Mesothelial cell of epicardium (in vitro differentiated cells): Measurements from ENCODE around the gene HNRNPUL1. TPM values are rescaled to one million over a fixed set of nuclear protein-coding genes. Genes with fewer than 3 reads are reported as not detected.

Source experiments
- DNase-seq, 2 experiments: peaks; one replicate each; pipeline ENCODE4 v3.0.0; 2021; ENCODE audit warnings: low spot score in 2 of 2; ENCODE audit not compliant: unreplicated experiment in 2 of 2
- H3K27ac Mint-ChIP-seq: 2 replicates; pipeline ENCODE4 v1.8.0; 2021; ENCODE audit warnings: mixed read lengths
- H3K27me3 Mint-ChIP-seq: 2 replicates; pipeline ENCODE4 v1.8.0; 2021; ENCODE audit warnings: low read depth, mixed read lengths
- H3K36me3 Mint-ChIP-seq: 2 replicates; pipeline ENCODE4 v1.8.0; 2021; ENCODE audit warnings: mixed read lengths
- H3K4me1 Mint-ChIP-seq: 2 replicates; pipeline ENCODE4 v1.8.0; 2021; ENCODE audit warnings: mixed read lengths
- H3K4me3 Mint-ChIP-seq: 2 replicates; pipeline ENCODE4 v1.8.0; 2021; ENCODE audit warnings: mild to moderate bottlenecking, moderate library complexity, mixed read lengths
- H3K9me3 Mint-ChIP-seq: 2 replicates; pipeline ENCODE4 v1.8.0; 2021; ENCODE audit warnings: mixed read lengths
- CTCF ChIP-seq: fragments of 200-600 bp; sonication (generic); IDR thresholded peaks from one replicate; pipeline ENCODE4 v1.5.0; 2021; ENCODE audit warnings: antibody characterized with exemption; ENCODE audit not compliant: unreplicated experiment
- total RNA-seq: library from RNA; stranded (reverse); gene quantifications from 3 replicates; pipeline ENCODE4 v1.2.1, GENCODE V29; 2021

The HNRNPUL1 gene
- total RNA-seq, 1 donor from 2014 or later = 246 TPM

- Mint-ChIP-seq H3K4me3 (no peak overlapping the region), H3K9me3 (no peaks in the 10 kb centered on the region), H3K36me3 (peaks cover 36% of the 10 kb centered on the region), H3K27ac (peak overlapping the region; percentile 21), H3K27me3 (no peaks in the 10 kb centered on the region), H3K4me1 (peaks cover 4% of the 10 kb centered on the region)
- DNase-seq = no peak
- TF ChIP-seq CTCF = no peak
Measured at GRCh38 chr19:41303954-41304353, 39.8 kb downstream of the HNRNPUL1 start.

GRCh38 chr19:41304706-41305483 lies 40.7 kb downstream of the HNRNPUL1 start:
- Mint-ChIP-seq H3K27me3 (no peaks in the 10 kb centered on the region), H3K9me3 (no peaks in the 10 kb centered on the region), H3K36me3 (peaks cover 31% of the 10 kb centered on the region), H3K4me3 (no peak overlapping the region), H3K4me1 (peaks cover 9% of the 10 kb centered on the region), H3K27ac (no peak overlapping the region)
- no peak for DNase-seq
- no peak for TF ChIP-seq CTCF

- H3K36me3 Mint-ChIP-seq = peaks cover 26% of the 10 kb centered on the region
- H3K4me3 Mint-ChIP-seq = no peak overlapping the region
- no peak overlapping the region for H3K27ac Mint-ChIP-seq
- H3K27me3 Mint-ChIP-seq = no peaks in the 10 kb centered on the region
- no peaks in the 10 kb centered on the region for H3K9me3 Mint-ChIP-seq
- no peak for TF ChIP-seq CTCF
- peaks cover 17% of the 10 kb centered on the region for H3K4me1 Mint-ChIP-seq
- no peak for DNase-seq
Measured at GRCh38 chr19:41305927-41306793, 42.0 kb downstream of the HNRNPUL1 start.

GRCh38 chr19:41307090-41307875 lies 43.1 kb downstream of the HNRNPUL1 start:
- peaks cover 27% of the 10 kb centered on the region for H3K4me1 Mint-ChIP-seq
- H3K27me3 Mint-ChIP-seq = no peaks in the 10 kb centered on the region
- no peak for TF ChIP-seq CTCF
- no peak for DNase-seq
- H3K4me3 Mint-ChIP-seq = no peak overlapping the region
- peaks cover 19% of the 10 kb centered on the region for H3K36me3 Mint-ChIP-seq
- no peaks in the 10 kb centered on the region for H3K9me3 Mint-ChIP-seq
- peak overlapping the region; percentile 75 for H3K27ac Mint-ChIP-seq

GRCh38 chr19:41307954-41308449 lies 43.8 kb downstream of the HNRNPUL1 start:
- peaks cover 16% of the 10 kb centered on the region for H3K36me3 Mint-ChIP-seq
- DNase-seq = no peak
- H3K4me1 Mint-ChIP-seq = peaks cover 28% of the 10 kb centered on the region
- H3K4me3 Mint-ChIP-seq = no peak overlapping the region
- peak overlapping the region; percentile 99 for H3K27ac Mint-ChIP-seq
- no peaks in the 10 kb centered on the region for H3K27me3 Mint-ChIP-seq
- no peaks in the 10 kb centered on the region for H3K9me3 Mint-ChIP-seq
- no peak for TF ChIP-seq CTCF
